GM19099 (cell line): Measurements from ENCODE around the gene TRAPPC2B.
A peak's percentile ranks its signal among the peaks of the same experiment; 100 is the strongest.

Source experiments
- POLR2A ChIP-seq: IDR thresholded peaks from 3 replicates; pipeline ENCODE4 v1.6.1; 2011; ENCODE audit warnings: low read depth; ENCODE audit not compliant: insufficient read length; ENCODE audit errors: extremely low read depth

The TRAPPC2B gene

GRCh38 chr19:57355916-57356315 is 7.4 kb upstream of the TRAPPC2B start:
- no peak for TF ChIP-seq POLR2A

GRCh38 chr19:57357406-57357805 is 5.9 kb upstream of the TRAPPC2B start:
- no peak for TF ChIP-seq POLR2A

GRCh38 chr19:57359300-57359699 is 4.1 kb upstream of the TRAPPC2B start:
- TF ChIP-seq POLR2A: no peak

- no peak for TF ChIP-seq POLR2A
Measured at GRCh38 chr19:57362419-57362818, 932 bp upstream of the TRAPPC2B start.

GRCh38 chr19:57363688-57364181 is 384 bp downstream of the TRAPPC2B start:
- no peak for TF ChIP-seq POLR2A

GRCh38 chr19:57366776-57367175 is 3.4 kb downstream of the TRAPPC2B start:
- no peak for TF ChIP-seq POLR2A

GRCh38 chr19:57374179-57374578 is 10.8 kb downstream of the TRAPPC2B start:
- no peak for TF ChIP-seq POLR2A

- TF ChIP-seq POLR2A: no peak
Measured at GRCh38 chr19:57376151-57376550, 12.8 kb downstream of the TRAPPC2B start.

- TF ChIP-seq POLR2A: no peak
Measured at GRCh38 chr19:57377498-57378146, 14.3 kb downstream of the TRAPPC2B start.

GRCh38 chr19:57380923-57381322 is 17.6 kb downstream of the TRAPPC2B start:
- no peak for TF ChIP-seq POLR2A

GRCh38 chr19:57382806-57383488 is 19.6 kb downstream of the TRAPPC2B start:
- TF ChIP-seq POLR2A: no peak

- no peak for TF ChIP-seq POLR2A
Measured at GRCh38 chr19:57389194-57389729, 25.9 kb downstream of the TRAPPC2B start.

- peak; percentile 49 for TF ChIP-seq POLR2A
Measured at GRCh38 chr19:57389730-57390598, 26.6 kb downstream of the TRAPPC2B start, which contains the start of gene ZNF548. TSS of gene ZNF548 (plus strand) at chr19:57389854. CDS start at chr19:57390100, 246 bp downstream.

GRCh38 chr19:57395710-57396109 is 32.4 kb downstream of the TRAPPC2B start:
- TF ChIP-seq POLR2A: no peak

- no peak for TF ChIP-seq POLR2A
Measured at GRCh38 chr19:57398868-57399267, 35.5 kb downstream of the TRAPPC2B start.
